ENCODE measurements around the gene PCNT.

GRCh38 chr21:46459024-46459355 is 135.0 kb downstream of the PCNT start:
- TF ChIP-seq CTCF (IDR thresholded peaks at IDR 0.05 in 4 of 5, conservative IDR thresholded peaks at IDR 0.05 in 1 of 5) (peak in 2 of 5 experiments; percentile 5 to 6), POLR2A (IDR thresholded peaks at IDR 0.05) (no peak)
